PC-3 (cell line): Measurements from ENCODE around the gene SNAPC2. TPM values are rescaled to one million over a fixed set of nuclear protein-coding genes. Genes with fewer than 3 reads are reported as not detected.

Experiments used
- ATAC-seq: fragments of 200-7000 bp; cut with Tn5 transposase; 2 replicates; pipeline ENCODE4 v1.9.1; 2020; ENCODE audit warnings: mild to moderate bottlenecking, moderate library complexity
- BruUV-seq: library from RNA; stranded (reverse); fragments of 400-500 nt; replicated peaks from 2 replicates; lab custom pipeline; 2021; lab: Mats Ljungman, UMichigan
- CTCF ChIA-PET: fragments of 300-600 bp; sonication (Branson Sonifier 250); formaldehyde crosslinking; loops from one replicate; lab custom pipeline; 2022; ENCODE audit warnings: antibody characterized with exemption; lab: Charles Lee
- POLR2A ChIA-PET: fragments of 300-600 bp; sonication (Branson Sonifier 250); formaldehyde crosslinking; loops from one replicate; lab custom pipeline; 2022; ENCODE audit warnings: antibody characterized with exemption; ENCODE audit not compliant: unreplicated experiment; lab: Charles Lee
- DNase-seq: peaks from one replicate; pipeline ENCODE4 v3.0.0-alpha.2; 2015
- H2AFZ ChIP-seq: fragments of 300-600 bp; sonication (generic); 2 replicates; pipeline ENCODE4 v1.6.0; 2016; ENCODE audit warnings: antibody characterized with exemption, low read length
- H3F3A ChIP-seq: fragments of 300-600 bp; sonication (generic); one replicate; pipeline ENCODE4 v1.6.0; 2017; ENCODE audit warnings: antibody characterized with exemption, low read length, control low read depth, mild to moderate bottlenecking; ENCODE audit not compliant: unreplicated experiment
- H3K27ac ChIP-seq: fragments of 300-600 bp; sonication (generic); 2 replicates; pipeline ENCODE4 v1.5.1; 2016; ENCODE audit warnings: mild to moderate bottlenecking, low read length
- H3K27me3 ChIP-seq: fragments of 300-600 bp; sonication (generic); 2 replicates; pipeline ENCODE4 v1.6.1; 2016; ENCODE audit warnings: low read length, mixed read lengths
- H3K36me3 ChIP-seq: fragments of 300-600 bp; sonication (generic); 2 replicates; pipeline ENCODE4 v1.6.1; 2016; ENCODE audit warnings: low read depth, mixed run types, low read length, mixed read lengths
- H3K4me1 ChIP-seq: fragments of 300-600 bp; sonication (generic); 2 replicates; pipeline ENCODE4 v1.5.1; 2016; ENCODE audit warnings: low read length; ENCODE audit not compliant: insufficient read depth
- H3K4me2 ChIP-seq: fragments of 300-600 bp; sonication (generic); 2 replicates; pipeline ENCODE4 v1.6.0; 2016; ENCODE audit warnings: low read length
- H3K4me3 ChIP-seq: fragments of 300-600 bp; sonication (generic); 2 replicates; pipeline ENCODE4 v1.5.1; 2016; ENCODE audit warnings: mild to moderate bottlenecking, low read length, mixed read lengths
- H3K79me2 ChIP-seq: fragments of 300-600 bp; sonication (generic); 2 replicates; pipeline ENCODE4 v1.6.1; 2017; ENCODE audit warnings: low read length, mixed read lengths
- H3K9ac ChIP-seq: fragments of 300-600 bp; sonication (generic); 2 replicates; pipeline ENCODE4 v1.6.0; 2016; ENCODE audit warnings: mild to moderate bottlenecking, low read length
- H3K9me2 ChIP-seq: fragments of 300-600 bp; sonication (generic); replicated peaks from 2 replicates; pipeline ENCODE4 v1.6.1; 2016; ENCODE audit warnings: mixed run types, low read length, mixed read lengths
- H3K9me3 ChIP-seq: fragments of 300-600 bp; sonication (generic); 2 replicates; pipeline ENCODE4 v1.6.1; 2016; ENCODE audit warnings: low read length, mixed read lengths
- H4K20me1 ChIP-seq: fragments of 300-600 bp; sonication (generic); 2 replicates; pipeline ENCODE4 v1.6.1; 2016; ENCODE audit warnings: low read length, mixed read lengths
- CTCF ChIP-seq: fragments of 300-600 bp; sonication (generic); conservative IDR thresholded peaks from 2 replicates; pipeline ENCODE4 v1.5.1; 2017; ENCODE audit warnings: antibody characterized with exemption, low read depth, mild to moderate bottlenecking, low read length
- EZH2 ChIP-seq: fragments of 300-600 bp; sonication (generic); IDR thresholded peaks from one replicate; pipeline ENCODE4 v1.6.1; 2017; ENCODE audit warnings: antibody characterized with exemption, mild to moderate bottlenecking, low read length; ENCODE audit not compliant: unreplicated experiment
- EZH2phosphoT487 ChIP-seq: fragments of 300-600 bp; sonication (generic); IDR thresholded peaks from 2 replicates; pipeline ENCODE4 v1.6.1; 2018; ENCODE audit warnings: mild to moderate bottlenecking, antibody characterized with exemption, low read length, borderline replicate concordance
- intact Hi-C: fragments of 100-400 bp; cut with micrococcal nuclease; formaldehyde crosslinking; loops from 2 replicates; pipeline ENCODE4 v1.9.0; 2023
- total RNA-seq: library from RNA; depleted of rRNA; stranded (reverse); fragments of >200 nt; gene quantifications from 2 replicates; pipeline ENCODE4 v1.2.3, GENCODE V29; 2014

Gene SNAPC2
- total RNA-seq, 1 experiment from 2014 or later = 40.1 TPM

- Histone ChIP-seq H3K9me3 (no peaks in the 10 kb centered on the region), H3K79me2 (peaks cover 16% of the 10 kb centered on the region), H3K4me2 (no peak overlapping the region), H3F3A (no peaks in the 10 kb centered on the region), H3K9ac (no peak overlapping the region), H3K9me2 (no peaks in the 10 kb centered on the region), H3K4me1 (peaks cover 11% of the 10 kb centered on the region), H2AFZ (no peak overlapping the region), H3K4me3 (no peak overlapping the region), H4K20me1 (no peaks in the 10 kb centered on the region), H3K27me3 (no peaks in the 10 kb centered on the region), H3K27ac (no peak overlapping the region), H3K36me3 (peaks cover 76% of the 10 kb centered on the region)
- ATAC-seq (no peak), DNase-seq (no peak)
- POLR2A ChIA-PET = no interaction called here
- CTCF ChIA-PET = no interaction called here
- TF ChIP-seq CTCF (no peak), EZH2phosphoT487 (no peak), EZH2 (no peak)
- no TSS peak for BruUV-seq
- intact Hi-C loops = no loop called here
Observed at GRCh38 chr19:7934766-7935165, 14.6 kb downstream of the SNAPC2 start.

GRCh38 chr19:7940841-7941240 is 20.7 kb downstream of the SNAPC2 start:
- POLR2A ChIA-PET = no interaction called here
- H3K27ac ChIP-seq = no peak overlapping the region
- H3K36me3 ChIP-seq = peaks cover 39% of the 10 kb centered on the region
- peaks cover 65% of the 10 kb centered on the region for H3K79me2 ChIP-seq
- CTCF ChIA-PET = no interaction called here
- no TSS peak for BruUV-seq
- H3K4me2 ChIP-seq = no peak overlapping the region
- H3K4me1 ChIP-seq = peaks cover 14% of the 10 kb centered on the region
- H3F3A ChIP-seq = no peaks in the 10 kb centered on the region
- no peaks in the 10 kb centered on the region for H3K27me3 ChIP-seq
- no peak for ATAC-seq
- DNase-seq = no peak
- no peak overlapping the region for H2AFZ ChIP-seq
- no peaks in the 10 kb centered on the region for H3K9me2 ChIP-seq
- intact Hi-C loops = loop anchor here (5.0 kb wide), 1 partner anchor 46 kb away; no protein-coding TSS in a partner anchor
- TF ChIP-seq EZH2 (no peak), EZH2phosphoT487 (no peak), CTCF (no peak)
- no peak overlapping the region for H3K9ac ChIP-seq
- H3K4me3 ChIP-seq = no peak overlapping the region
- peaks cover 9% of the 10 kb centered on the region; the same call in 1 of the 2 replicates for H4K20me1 ChIP-seq
- H3K9me3 ChIP-seq = no peaks in the 10 kb centered on the region

GRCh38 chr19:7941895-7942596 is 21.9 kb downstream of the SNAPC2 start:
- BruUV-seq = no TSS peak
- H3K79me2 ChIP-seq = peaks cover 65% of the 10 kb centered on the region
- H3K36me3 ChIP-seq = peaks cover 30% of the 10 kb centered on the region
- TF ChIP-seq EZH2 = no peak
- no peak for TF ChIP-seq CTCF
- TF ChIP-seq EZH2phosphoT487 = no peak
- POLR2A ChIA-PET = no interaction called here
- H3K9me3 ChIP-seq = no peaks in the 10 kb centered on the region
- CTCF ChIA-PET = no interaction called here
- H3K9me2 ChIP-seq = no peaks in the 10 kb centered on the region
- peaks cover 9% of the 10 kb centered on the region; the same call in 1 of the 2 replicates for H4K20me1 ChIP-seq
- H3K27ac ChIP-seq = no peak overlapping the region
- H3K27me3 ChIP-seq = no peaks in the 10 kb centered on the region
- H3K4me1 ChIP-seq = peaks cover 14% of the 10 kb centered on the region
- peak overlapping the region; percentile 99 for H3K9ac ChIP-seq
- ATAC-seq (no peak), DNase-seq (no peak)
- H2AFZ ChIP-seq = no peak overlapping the region
- H3K4me3 ChIP-seq = peak overlapping the region; percentile 91
- no peaks in the 10 kb centered on the region for H3F3A ChIP-seq
- peak overlapping the region; percentile 89 for H3K4me2 ChIP-seq
- intact Hi-C loops = loop anchor here (5.0 kb wide), 1 partner anchor 45 kb away; no protein-coding TSS in a partner anchor
